Esophagus muscularis mucosa (tissue), 3 donors: ENCODE measurements around the gene ADAMTSL1.

Source experiments
- POLR2A ChIP-seq: fragments of 450-650 bp; IDR thresholded peaks from one replicate; pipeline ENCODE4 v1.6.1; 2017; ENCODE audit warnings: antibody characterized with exemption, moderate library complexity, mild to moderate bottlenecking, low read depth
- TF ChIP-seq, protein P1 (sequence below), 3 experiments: fragments of 200-600 bp in 2 of 3; fragments of 450-650 bp in 1 of 3; sonication (generic) in 2 of 3; IDR thresholded peaks; one replicate each; pipeline ENCODE4 v1.5.1; 2017 to 2019; ENCODE audit warnings: antibody characterized with exemption in 3 of 3, mild to moderate bottlenecking in 2 of 3, moderate library complexity in 1 of 3

- TF ChIP-seq, protein P1, sequence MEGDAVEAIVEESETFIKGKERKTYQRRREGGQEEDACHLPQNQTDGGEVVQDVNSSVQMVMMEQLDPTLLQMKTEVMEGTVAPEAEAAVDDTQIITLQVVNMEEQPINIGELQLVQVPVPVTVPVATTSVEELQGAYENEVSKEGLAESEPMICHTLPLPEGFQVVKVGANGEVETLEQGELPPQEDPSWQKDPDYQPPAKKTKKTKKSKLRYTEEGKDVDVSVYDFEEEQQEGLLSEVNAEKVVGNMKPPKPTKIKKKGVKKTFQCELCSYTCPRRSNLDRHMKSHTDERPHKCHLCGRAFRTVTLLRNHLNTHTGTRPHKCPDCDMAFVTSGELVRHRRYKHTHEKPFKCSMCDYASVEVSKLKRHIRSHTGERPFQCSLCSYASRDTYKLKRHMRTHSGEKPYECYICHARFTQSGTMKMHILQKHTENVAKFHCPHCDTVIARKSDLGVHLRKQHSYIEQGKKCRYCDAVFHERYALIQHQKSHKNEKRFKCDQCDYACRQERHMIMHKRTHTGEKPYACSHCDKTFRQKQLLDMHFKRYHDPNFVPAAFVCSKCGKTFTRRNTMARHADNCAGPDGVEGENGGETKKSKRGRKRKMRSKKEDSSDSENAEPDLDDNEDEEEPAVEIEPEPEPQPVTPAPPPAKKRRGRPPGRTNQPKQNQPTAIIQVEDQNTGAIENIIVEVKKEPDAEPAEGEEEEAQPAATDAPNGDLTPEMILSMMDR (IDR thresholded peaks at IDR 0.05) = no peak
- no peak for TF ChIP-seq POLR2A
These were observed 140.7 kb downstream of the ADAMTSL1 start for GRCh38 chr9:18614651-18615050.
